ENCODE results near the gene GTSE1.

The GTSE1 gene

GRCh38 chr22:46354176-46354992 is 57.7 kb downstream of the GTSE1 start:
- no peak for DNase-seq

- DNase-seq: no peak
Measured at GRCh38 chr22:46354993-46355305, 58.3 kb downstream of the GTSE1 start.

GRCh38 chr22:46355369-46355995 is 58.8 kb downstream of the GTSE1 start:
- DNase-seq: no peak

DNA sequence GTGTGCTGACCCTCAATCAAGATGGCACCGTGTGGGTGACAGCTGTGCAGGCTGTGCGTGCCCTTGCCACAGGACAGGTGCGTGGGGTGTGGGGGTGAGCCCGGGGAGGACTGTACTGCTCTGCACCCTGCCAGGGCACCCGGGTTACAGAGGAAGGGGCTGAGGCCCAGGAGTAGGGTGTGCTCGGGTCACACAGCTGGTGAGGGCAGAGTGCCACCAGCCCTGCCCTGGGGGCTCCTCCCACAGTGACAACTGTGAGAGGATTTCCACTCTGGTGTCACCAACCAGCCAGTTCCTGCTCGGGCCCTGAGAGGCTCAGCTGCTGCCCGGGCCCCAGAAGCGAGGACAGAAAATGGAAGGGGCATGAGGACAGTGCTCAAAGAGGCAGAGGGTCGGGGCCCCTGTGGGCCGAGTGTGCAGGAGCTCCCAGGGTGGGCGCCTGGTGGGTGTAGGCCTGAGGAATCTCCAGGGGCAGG is 59.4 kb downstream of the GTSE1 start:
- DNase-seq: no peak

- no peak for DNase-seq
Measured at GRCh38 chr22:46356496-46357480, 60.1 kb downstream of the GTSE1 start.

DNA sequence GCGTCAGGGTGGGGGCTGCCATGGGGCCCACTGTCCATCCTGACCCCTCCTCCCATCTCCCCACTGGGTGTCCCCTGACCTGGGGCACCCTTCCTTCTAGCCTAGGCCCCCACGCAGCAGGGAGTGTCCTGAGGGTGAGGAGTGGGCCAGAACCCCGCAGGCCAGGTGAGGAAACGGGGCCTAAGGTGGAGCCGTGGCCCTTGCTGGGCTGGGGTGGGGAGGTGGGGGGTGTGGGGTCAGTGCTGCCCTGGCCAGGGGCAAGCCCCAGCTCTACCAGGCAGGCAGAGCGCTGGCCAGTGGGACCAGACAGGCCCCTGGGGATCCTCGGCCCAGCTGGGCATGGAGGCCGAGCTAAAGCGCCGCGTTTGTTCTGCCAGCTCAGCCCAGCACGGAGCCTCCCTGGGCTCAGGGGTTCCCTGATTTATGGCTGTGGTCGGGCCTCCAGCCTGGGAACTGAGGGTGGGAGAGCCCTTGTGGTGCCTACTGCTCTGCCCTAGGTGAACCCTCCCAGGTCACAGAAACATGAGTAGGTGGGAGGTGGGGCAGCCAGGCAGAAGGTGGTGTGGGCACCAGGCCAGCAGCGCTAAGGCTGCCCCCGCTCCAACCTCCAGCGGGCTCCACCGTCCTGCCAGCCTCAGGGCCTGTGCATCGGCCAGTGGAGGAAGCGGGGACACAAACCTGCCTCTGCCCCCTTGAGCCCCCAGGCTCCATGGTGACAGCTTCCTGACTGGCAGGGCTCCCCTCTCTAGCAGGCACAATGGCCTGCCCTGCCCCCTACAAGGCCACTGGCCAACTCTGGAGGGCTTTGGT is 61.2 kb downstream of the GTSE1 start:
- DNase-seq: no peak

- no peak for DNase-seq
Measured at GRCh38 chr22:46358766-46359165, 62.1 kb downstream of the GTSE1 start.

DNA sequence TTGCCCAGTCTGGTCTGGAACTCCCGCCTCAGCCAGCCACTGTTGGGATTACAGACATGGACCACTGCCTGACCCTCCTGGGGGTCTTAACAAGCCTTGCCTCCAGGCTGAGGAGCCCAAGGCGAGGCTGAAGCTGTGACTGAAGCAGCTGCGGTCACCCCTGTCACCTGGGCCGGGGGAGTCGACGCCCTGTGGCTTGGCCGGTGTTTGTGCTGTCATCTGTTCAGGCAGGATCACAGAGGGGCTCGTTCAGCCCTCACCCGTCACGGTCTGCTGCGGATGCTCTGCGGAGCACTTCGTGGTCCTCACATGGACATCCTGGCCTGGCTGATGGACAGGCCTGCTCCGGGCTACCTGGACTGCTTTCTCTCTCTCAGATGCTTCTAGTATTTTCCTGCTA is 62.7 kb downstream of the GTSE1 start:
- DNase-seq: no peak

GRCh38 chr22:46360097-46360496 is 63.4 kb downstream of the GTSE1 start:
- no peak for DNase-seq

DNA sequence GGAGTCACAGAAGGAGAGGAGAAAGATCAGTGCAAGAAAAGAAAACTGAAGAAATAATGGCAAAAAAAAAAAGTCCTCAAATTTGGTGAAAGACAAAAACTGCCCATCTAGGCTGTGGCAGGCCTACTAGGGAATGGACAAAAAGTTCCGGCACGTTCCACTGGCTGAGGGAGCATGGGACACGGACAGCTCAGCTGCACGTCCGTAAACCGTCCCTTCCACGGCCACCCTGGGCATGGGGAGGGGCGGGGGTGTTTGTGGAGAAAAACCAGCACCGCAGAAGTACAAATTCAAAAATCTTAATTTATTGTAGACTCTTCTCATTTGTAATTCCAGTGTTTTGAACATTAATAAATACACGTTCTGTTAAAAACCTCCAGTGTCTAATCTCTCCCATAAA is 64.2 kb downstream of the GTSE1 start:
- DNase-seq: no peak

GRCh38 chr22:46361826-46362202 is 65.1 kb downstream of the GTSE1 start:
- no peak for DNase-seq

DNA sequence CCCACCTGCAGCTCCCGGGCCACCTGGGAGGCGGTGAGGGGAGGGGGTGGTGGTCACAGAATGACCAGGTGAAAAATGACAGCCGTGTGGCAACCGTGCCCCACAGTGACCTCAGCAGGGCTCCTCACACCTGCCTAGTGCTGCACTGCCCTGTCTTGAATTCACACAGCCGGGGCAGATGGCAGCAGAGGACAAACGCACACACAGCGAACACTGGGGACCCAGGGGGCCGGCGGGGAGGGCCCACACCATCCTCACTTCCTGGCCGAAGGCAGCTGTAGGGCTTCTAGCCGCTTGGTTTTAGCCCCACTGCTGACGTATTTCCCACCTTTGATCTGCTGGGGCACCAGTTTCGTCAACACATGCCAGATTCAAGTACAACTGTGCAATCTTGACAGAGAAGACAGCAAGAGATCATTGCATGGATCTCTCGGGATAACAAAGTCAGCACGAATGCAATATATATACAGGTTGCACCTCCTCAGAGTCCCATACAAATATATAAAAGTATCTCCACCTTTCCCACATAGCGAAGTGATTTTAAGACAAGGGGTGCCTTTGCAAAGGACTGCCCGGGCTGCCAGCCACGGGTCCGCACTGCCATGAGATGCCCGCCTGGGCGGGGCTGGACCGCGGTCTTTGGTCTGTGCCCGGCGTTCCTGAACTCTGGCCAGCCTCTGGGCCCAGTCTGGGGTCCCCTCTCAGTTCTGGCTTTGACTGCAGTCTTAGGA is 65.7 kb downstream of the GTSE1 start:
- DNase-seq: no peak

DNA sequence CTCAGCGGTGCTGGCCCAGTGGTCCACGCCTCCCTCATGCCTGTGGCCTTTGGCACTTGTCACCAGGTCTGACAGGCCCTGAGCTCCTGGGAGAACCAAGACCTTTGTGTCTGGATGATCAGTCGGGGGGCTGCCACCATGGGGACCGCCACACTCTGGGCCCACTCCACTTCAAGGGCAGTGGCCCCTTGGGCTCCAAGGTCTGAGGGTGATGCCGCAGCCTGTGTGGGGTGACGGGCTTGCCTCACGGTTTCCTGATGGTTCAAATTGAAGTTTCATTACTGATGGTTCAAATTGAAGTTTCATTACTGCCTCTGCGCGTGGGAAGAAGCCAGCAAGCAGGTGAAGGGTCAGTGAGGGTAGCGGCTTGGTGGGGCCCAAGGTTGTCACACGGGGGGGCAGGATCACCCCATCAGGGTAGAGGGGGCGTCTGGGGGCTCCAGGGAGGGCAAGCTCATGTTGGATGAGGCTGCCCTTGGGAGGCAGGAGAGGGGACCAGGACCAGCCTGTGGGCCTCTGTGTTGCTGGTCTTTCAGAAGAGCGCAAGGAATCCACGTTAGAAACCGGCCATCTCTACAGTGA is 66.4 kb downstream of the GTSE1 start:
- no peak for DNase-seq

DNA sequence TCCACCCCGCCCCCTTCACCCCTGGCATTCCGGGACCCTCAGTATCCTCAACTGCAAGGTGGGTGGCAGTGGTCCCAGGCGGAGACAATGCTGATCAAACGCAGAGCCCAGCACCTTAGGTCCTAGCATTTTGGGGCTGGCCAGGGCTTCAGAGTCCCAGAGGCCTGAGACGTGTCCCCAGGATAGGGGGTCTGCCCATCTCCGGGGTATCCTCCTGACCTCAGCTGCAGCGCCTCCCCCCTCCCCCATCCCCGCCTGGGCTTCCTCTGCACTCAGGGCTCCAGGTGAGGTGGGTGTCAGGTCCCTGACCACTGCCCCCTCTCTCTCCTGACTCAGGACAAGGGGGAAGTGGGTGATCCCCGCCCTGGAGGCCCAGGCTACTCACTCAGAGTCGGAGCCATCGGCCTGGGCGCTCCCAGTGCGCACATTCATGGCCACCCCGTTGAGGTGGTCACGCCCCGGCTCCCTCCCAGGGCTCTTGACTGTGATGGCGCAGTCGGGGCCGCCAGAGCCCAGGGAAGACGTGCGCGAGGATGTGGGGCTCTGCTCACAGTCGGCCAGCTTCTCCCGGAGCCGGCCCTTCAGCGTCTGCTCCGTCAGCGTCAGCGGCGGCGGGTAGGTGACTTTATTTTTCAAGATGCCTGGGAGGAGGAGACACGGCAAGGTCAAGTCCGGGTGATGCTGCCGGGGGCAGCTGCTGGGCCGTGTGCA is 67.1 kb downstream of the GTSE1 start:
- DNase-seq: no peak

DNA sequence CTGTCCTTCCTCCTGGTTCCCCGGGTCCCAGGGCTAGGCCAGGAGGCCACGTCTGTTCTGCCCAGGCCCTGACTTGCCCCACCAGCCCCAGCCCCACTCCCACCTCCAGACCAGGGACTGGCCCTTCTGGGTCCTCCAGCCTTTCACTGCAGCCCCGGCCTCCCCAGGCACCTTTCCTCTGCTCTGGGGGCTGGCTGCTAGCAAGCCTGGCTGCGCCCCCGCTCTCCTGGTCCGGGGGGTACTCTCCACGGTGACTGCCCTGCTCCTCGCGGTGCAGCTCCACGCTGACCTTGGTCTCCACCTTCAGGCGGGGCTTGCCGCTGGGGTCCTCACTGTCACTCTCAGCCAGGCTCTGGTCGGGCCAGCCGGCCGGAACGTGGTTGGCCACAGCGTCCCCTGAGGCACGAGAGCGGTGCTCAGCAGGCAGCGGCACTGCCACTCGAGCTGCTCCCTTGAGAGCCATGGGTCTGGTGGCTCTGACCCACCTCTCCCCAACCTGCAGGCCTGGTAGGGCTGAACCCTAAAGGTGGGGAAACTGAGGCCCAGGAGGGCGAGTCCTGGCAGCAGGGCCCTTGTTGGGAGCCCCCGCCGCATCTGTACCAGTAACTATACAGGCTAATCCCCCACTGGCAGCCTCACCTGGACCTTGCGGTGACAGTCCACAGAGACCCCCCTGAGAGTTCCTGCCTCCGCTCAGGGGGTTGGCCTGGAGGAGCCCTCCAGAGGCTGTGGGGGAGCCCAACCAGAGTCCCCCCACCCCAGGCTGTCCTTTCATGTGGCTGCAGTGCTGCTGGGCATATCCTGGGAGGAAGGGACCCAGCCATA is 67.9 kb downstream of the GTSE1 start:
- DNase-seq: no peak

DNA sequence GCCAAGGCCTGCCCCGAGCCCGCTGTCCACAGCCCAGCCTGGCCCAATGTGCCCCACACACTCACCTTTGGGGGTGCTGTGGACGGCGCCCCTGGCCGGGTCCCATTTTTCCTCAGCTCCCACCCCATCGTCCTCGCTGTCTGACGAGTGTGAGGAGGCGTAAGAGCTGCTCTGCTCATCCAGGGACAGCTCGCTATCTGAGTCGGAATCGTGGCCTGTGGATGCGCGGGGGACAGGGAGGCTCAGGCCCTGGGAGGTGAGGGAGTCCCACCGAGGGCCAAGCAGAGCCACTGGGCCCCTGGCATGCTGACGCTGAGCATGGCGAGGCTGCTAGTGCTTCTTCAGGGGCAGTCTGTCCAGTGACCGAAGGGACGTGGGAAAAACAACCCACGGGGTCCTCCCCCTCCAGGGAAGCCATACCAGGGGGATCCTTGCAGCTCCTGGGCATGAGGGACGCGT is 68.5 kb downstream of the GTSE1 start:
- no peak for DNase-seq

DNA sequence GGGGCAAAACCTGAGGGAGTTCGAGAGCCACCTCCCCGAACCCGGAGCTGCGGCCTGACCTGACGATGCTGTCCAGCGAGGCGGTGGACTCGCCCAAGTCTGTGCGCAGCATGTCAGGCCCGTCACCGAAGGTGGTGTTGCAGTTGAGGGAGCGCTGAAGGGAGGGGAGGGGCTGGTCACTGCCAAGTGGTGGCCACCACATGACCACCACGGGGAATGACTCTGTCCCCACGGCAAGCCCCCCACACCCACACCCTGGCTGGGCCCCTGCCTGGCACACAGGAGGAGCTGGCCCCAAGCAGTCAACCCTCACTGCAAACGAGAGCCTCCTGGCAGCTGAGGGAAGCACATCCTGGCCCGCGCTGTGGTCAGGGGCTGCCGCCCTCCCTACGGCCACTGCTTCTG is 69.7 kb downstream of the GTSE1 start:
- DNase-seq: no peak

- no peak for DNase-seq
Measured at GRCh38 chr22:46366801-46367706, 70.4 kb downstream of the GTSE1 start.
